ENCODE results near the gene USP6NL.

GRCh38 chr10:11654659-11655058 lies 43.2 kb upstream of the USP6NL start:
- TF ChIP-seq CHD7 (IDR thresholded peaks at IDR 0.05; ENCODE audit: insufficient replicate concordance, low read length): no peak
- no peak for TF ChIP-seq YY1 (IDR thresholded peaks at IDR 0.05; ENCODE audit: low read depth, low read length)
- TF ChIP-seq POLR2A (IDR thresholded peaks at IDR 0.05; ENCODE audit: control extremely low read depth in 1 of 2, low read depth in 2 of 2, low read length in 2 of 2): no peak
- no peak for TF ChIP-seq EP300 (IDR thresholded peaks at IDR 0.05; ENCODE audit: borderline replicate concordance in 1 of 2, low read depth in 2 of 2, low read length in 2 of 2)
- no peak for TF ChIP-seq POU5F1 (IDR thresholded peaks at IDR 0.05; ENCODE audit: low read depth, low read length)
- TF ChIP-seq JUN (IDR thresholded peaks at IDR 0.05; ENCODE audit: low read depth, low read length): no peak
- TF ChIP-seq FOSL1 (IDR thresholded peaks at IDR 0.05; ENCODE audit: insufficient read depth, low read depth, low read length): no peak
- no peak for TF ChIP-seq USF2 (IDR thresholded peaks at IDR 0.05; ENCODE audit: low read length)
- TF ChIP-seq GTF2F1 (IDR thresholded peaks at IDR 0.05; ENCODE audit: borderline replicate concordance, low read depth, low read length): no peak
- no peak for TF ChIP-seq ATF3 (IDR thresholded peaks at IDR 0.05; ENCODE audit: insufficient read depth, low read depth, low read length)
- no peak for TF ChIP-seq KDM4A (IDR thresholded peaks at IDR 0.05; ENCODE audit: low read depth, low read length, severe bottlenecking)
